RWPE1 (cell line): Measurements from ENCODE around the gene CTSK.

Experiments
- CTCF ChIA-PET: fragments of 350-600 bp; sonication (Branson Sonifier 250); formaldehyde crosslinking; extraction: SDS; loops from one replicate; lab custom pipeline; 2021; lab: Yijun Ruan, JAX
- POLR2A ChIA-PET: fragments of 400-600 bp; formaldehyde crosslinking; extraction: SDS; loops from one replicate; lab custom pipeline; 2020; ENCODE audit warnings: antibody characterized with exemption; ENCODE audit not compliant: low non-redundant PET; lab: Yijun Ruan, JAX
- DNase-seq: peaks from one replicate; pipeline ENCODE4 v3.0.0; 2012; ENCODE audit warnings: low spot score
- H3K27ac ChIP-seq: fragments of 450-650 bp; 2 replicates; pipeline ENCODE4 v1.5.1; 2017
- TF ChIP-seq, protein P1 (sequence below): fragments of 450-650 bp; conservative IDR thresholded peaks from 2 replicates; pipeline ENCODE4 v1.5.1; 2017; ENCODE audit warnings: low read depth, mild to moderate bottlenecking

CTSK gene

DNA sequence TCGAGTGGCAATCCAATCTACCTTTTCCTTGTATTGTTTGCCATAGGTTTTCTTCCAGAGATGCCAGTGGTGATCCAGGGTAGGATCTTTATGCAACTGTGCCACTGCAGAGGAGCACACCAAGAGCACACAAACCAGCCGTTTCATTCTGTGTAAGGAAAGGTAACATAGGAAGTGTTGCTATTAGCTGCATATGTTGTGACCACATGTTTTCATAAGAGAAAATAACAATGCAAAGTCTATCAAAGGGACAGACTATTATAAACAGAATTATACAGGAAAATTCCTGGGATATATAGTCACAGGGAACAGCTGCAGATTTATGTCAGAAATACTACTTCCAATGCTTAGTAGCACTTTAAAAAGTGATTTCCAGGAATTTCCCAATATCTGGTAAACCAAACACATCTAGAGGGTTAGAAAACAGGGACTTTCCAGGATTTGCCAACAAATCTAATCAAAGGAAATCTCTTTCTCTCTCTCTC is 43.4 kb downstream of the CTSK start:
- TF ChIP-seq, protein P1, sequence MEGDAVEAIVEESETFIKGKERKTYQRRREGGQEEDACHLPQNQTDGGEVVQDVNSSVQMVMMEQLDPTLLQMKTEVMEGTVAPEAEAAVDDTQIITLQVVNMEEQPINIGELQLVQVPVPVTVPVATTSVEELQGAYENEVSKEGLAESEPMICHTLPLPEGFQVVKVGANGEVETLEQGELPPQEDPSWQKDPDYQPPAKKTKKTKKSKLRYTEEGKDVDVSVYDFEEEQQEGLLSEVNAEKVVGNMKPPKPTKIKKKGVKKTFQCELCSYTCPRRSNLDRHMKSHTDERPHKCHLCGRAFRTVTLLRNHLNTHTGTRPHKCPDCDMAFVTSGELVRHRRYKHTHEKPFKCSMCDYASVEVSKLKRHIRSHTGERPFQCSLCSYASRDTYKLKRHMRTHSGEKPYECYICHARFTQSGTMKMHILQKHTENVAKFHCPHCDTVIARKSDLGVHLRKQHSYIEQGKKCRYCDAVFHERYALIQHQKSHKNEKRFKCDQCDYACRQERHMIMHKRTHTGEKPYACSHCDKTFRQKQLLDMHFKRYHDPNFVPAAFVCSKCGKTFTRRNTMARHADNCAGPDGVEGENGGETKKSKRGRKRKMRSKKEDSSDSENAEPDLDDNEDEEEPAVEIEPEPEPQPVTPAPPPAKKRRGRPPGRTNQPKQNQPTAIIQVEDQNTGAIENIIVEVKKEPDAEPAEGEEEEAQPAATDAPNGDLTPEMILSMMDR, result no peak
- POLR2A ChIA-PET, result no interaction called here
- CTCF ChIA-PET, result no interaction called here
- DNase-seq, result no peak
- no peak overlapping the region for H3K27ac ChIP-seq

- ChIA-PET POLR2A (no interaction called here), CTCF (no interaction called here)
- TF ChIP-seq, protein P1, result no peak
- DNase-seq, result no peak
- H3K27ac ChIP-seq, result no peak overlapping the region
These were observed 45.0 kb downstream of the CTSK start for GRCh38 chr1:150763018-150763417.

GRCh38 chr1:150762552-150762951 is 45.5 kb downstream of the CTSK start:
- no peak for DNase-seq
- TF ChIP-seq, protein P1, result no peak
- POLR2A ChIA-PET, result no interaction called here
- no peak overlapping the region for H3K27ac ChIP-seq
- CTCF ChIA-PET, result no interaction called here

GRCh38 chr1:150761801-150762200 is 46.3 kb downstream of the CTSK start:
- no peak for DNase-seq
- H3K27ac ChIP-seq, result no peak overlapping the region
- TF ChIP-seq, protein P1, result no peak
- ChIA-PET POLR2A (no interaction called here), CTCF (no interaction called here)

GRCh38 chr1:150760013-150760412 is 48.0 kb downstream of the CTSK start:
- DNase-seq, result no peak
- H3K27ac ChIP-seq, result no peak overlapping the region
- ChIA-PET CTCF (no interaction called here), POLR2A (no interaction called here)
- TF ChIP-seq, protein P1, result no peak

- ChIA-PET POLR2A (no interaction called here), CTCF (no interaction called here)
- no peak for DNase-seq
- TF ChIP-seq, protein P1, result no peak
- no peak overlapping the region for H3K27ac ChIP-seq
These were observed 54.6 kb downstream of the CTSK start for GRCh38 chr1:150753416-150753815.
